GM23338 (cell line): Measurements from ENCODE around the gene DHRS12. TPM values are rescaled to one million over a fixed set of nuclear protein-coding genes. Genes with fewer than 3 reads are reported as not detected.

Experiments
- ATAC-seq: fragments of 200-7000 bp; cut with Tn5 transposase; 3 replicates; pipeline ENCODE4 v1.9.1; 2020
- DNase-seq: peaks from one replicate; pipeline ENCODE4 v3.0.0-alpha.2; 2015; ENCODE audit warnings: low spot score
- H2AFZ ChIP-seq: fragments of 200-600 bp; sonication (generic); 2 replicates; pipeline ENCODE4 v1.8.0; 2016; ENCODE audit warnings: antibody characterized with exemption, mild to moderate bottlenecking, moderate library complexity
- H3F3A ChIP-seq: fragments of 200-600 bp; sonication (generic); replicated peaks from 2 replicates; pipeline ENCODE4 v1.8.0; 2017; ENCODE audit warnings: antibody characterized with exemption, mixed run types, low read depth
- H3K27ac ChIP-seq: fragments of 200-600 bp; sonication (generic); 2 replicates; pipeline ENCODE4 v1.6.1; 2016; ENCODE audit warnings: low read depth
- H3K27me3 ChIP-seq: fragments of 200-600 bp; sonication (generic); 2 replicates; pipeline ENCODE4 v1.8.0; 2016; ENCODE audit warnings: mild to moderate bottlenecking, mixed run types, moderate library complexity; ENCODE audit not compliant: insufficient read depth
- H3K36me3 ChIP-seq: fragments of 200-600 bp; sonication (generic); 2 replicates; pipeline ENCODE4 v1.8.0; 2016; ENCODE audit warnings: mild to moderate bottlenecking; ENCODE audit not compliant: insufficient read depth
- H3K4me1 ChIP-seq: fragments of 200-600 bp; sonication (generic); 2 replicates; pipeline ENCODE4 v1.8.0; 2016; ENCODE audit warnings: mild to moderate bottlenecking, moderate library complexity; ENCODE audit not compliant: insufficient read depth
- H3K4me2 ChIP-seq: fragments of 200-600 bp; sonication (generic); 2 replicates; pipeline ENCODE4 v1.7.1; 2017; ENCODE audit warnings: mixed run types
- H3K4me3 ChIP-seq: fragments of 200-600 bp; sonication (generic); 2 replicates; pipeline ENCODE4 v1.6.1; 2016; ENCODE audit warnings: mixed run types
- H3K79me2 ChIP-seq: fragments of 200-600 bp; sonication (generic); replicated peaks from 2 replicates; pipeline ENCODE4 v1.8.0; 2017; ENCODE audit warnings: mild to moderate bottlenecking; ENCODE audit not compliant: insufficient read depth
- H3K9me2 ChIP-seq: fragments of 200-600 bp; sonication (generic); 2 replicates; pipeline ENCODE4 v1.8.0; 2017; ENCODE audit not compliant: insufficient read depth
- H4K20me1 ChIP-seq: fragments of 200-600 bp; sonication (generic); replicated peaks from 2 replicates; pipeline ENCODE4 v1.8.0; 2017; ENCODE audit warnings: mild to moderate bottlenecking; ENCODE audit not compliant: insufficient read depth
- H3K27ac Mint-ChIP-seq: 2 replicates; pipeline ENCODE4 v1.8.0; 2020; ENCODE audit warnings: inconsistent platforms, mild to moderate bottlenecking, moderate library complexity, mixed read lengths
- H3K27me3 Mint-ChIP-seq: 3 replicates; pipeline ENCODE4 v1.8.0; 2022; ENCODE audit warnings: low read depth, mild to moderate bottlenecking, moderate library complexity, mixed read lengths, inconsistent platforms; ENCODE audit not compliant: insufficient read depth, poor library complexity
- H3K36me3 Mint-ChIP-seq: 3 replicates; pipeline ENCODE4 v1.8.0; 2021; ENCODE audit warnings: low read depth, mild to moderate bottlenecking, inconsistent platforms, moderate library complexity, mixed read lengths
- H3K4me1 Mint-ChIP-seq: 3 replicates; pipeline ENCODE4 v1.8.0; 2020; ENCODE audit warnings: mild to moderate bottlenecking, inconsistent platforms, mixed read lengths
- H3K4me3 Mint-ChIP-seq: 3 replicates; pipeline ENCODE4 v1.8.0; 2021; ENCODE audit warnings: moderate library complexity, mild to moderate bottlenecking, inconsistent platforms, mixed read lengths
- H3K9me3 Mint-ChIP-seq: 3 replicates; pipeline ENCODE4 v1.8.0; 2020; ENCODE audit warnings: moderate library complexity, mild to moderate bottlenecking, inconsistent platforms, mixed read lengths
- CTCF ChIP-seq, 2 experiments: fragments of 200-600 bp in 1 of 2; sonication (generic) in 1 of 2; conservative IDR thresholded peaks; 2 replicates each; pipeline versions ENCODE4 v1.5.1 to v1.6.1; 2016 to 2017; ENCODE audit warnings: antibody characterized with exemption in 2 of 2, low read depth in 2 of 2, mild to moderate bottlenecking in 2 of 2, moderate library complexity in 1 of 2
- EZH2 ChIP-seq: fragments of 200-600 bp; sonication (generic); IDR thresholded peaks from one replicate; pipeline ENCODE4 v1.8.0; 2017; ENCODE audit warnings: antibody characterized with exemption, mild to moderate bottlenecking, low read depth; ENCODE audit not compliant: unreplicated experiment
- EZH2phosphoT487 ChIP-seq: fragments of 200-600 bp; sonication (generic); IDR thresholded peaks from one replicate; pipeline ENCODE4 v1.8.1; 2018; ENCODE audit warnings: antibody characterized with exemption; ENCODE audit not compliant: unreplicated experiment
- JUNB ChIP-seq: IDR thresholded peaks from one replicate; pipeline ENCODE4 v1.6.1; 2016; ENCODE audit warnings: antibody characterized with exemption; ENCODE audit not compliant: unreplicated experiment
- NANOG ChIP-seq: IDR thresholded peaks from 2 replicates; pipeline ENCODE4 v1.6.1; 2016; ENCODE audit warnings: antibody characterized with exemption, borderline replicate concordance
- REST ChIP-seq: IDR thresholded peaks from one replicate; pipeline ENCODE4 v1.6.1; 2018; ENCODE audit warnings: antibody characterized with exemption; ENCODE audit not compliant: unreplicated experiment
- STAT1 ChIP-seq: IDR thresholded peaks from one replicate; pipeline ENCODE4 v1.6.1; 2016; ENCODE audit warnings: antibody characterized with exemption; ENCODE audit not compliant: unreplicated experiment
- ZNF114 ChIP-seq: fragments of 250-450 bp; sonication (Bioruptor Pico); IDR thresholded peaks from 2 replicates; pipeline ENCODE4 v1.5.0; 2020; ENCODE audit warnings: mild to moderate bottlenecking, moderate library complexity
- ZNF331 ChIP-seq: fragments of 250-450 bp; sonication (Bioruptor Pico); IDR thresholded peaks from 2 replicates; pipeline ENCODE4 v1.5.0; 2020; ENCODE audit warnings: low read depth, mild to moderate bottlenecking, moderate library complexity
- polyA plus RNA-seq: library from polyadenylated mRNA; unstranded; fragments of >200 nt; fragmentation: Nextera tagmentation; extraction: Ambion mirVana; gene quantifications from 2 replicates; pipeline ENCODE4 v1.2.1, GENCODE V29; 2016
- total RNA-seq: library from RNA; depleted of rRNA; stranded (reverse); fragments of >200 nt; shearing (Covaris generic); gene quantifications from 2 replicates; pipeline ENCODE4 v1.2.3, GENCODE V29; 2014

The DHRS12 gene
- total and polyA plus RNA-seq, 2 experiments from 2014 or later, result 4.6 to 12.2 TPM

DNA sequence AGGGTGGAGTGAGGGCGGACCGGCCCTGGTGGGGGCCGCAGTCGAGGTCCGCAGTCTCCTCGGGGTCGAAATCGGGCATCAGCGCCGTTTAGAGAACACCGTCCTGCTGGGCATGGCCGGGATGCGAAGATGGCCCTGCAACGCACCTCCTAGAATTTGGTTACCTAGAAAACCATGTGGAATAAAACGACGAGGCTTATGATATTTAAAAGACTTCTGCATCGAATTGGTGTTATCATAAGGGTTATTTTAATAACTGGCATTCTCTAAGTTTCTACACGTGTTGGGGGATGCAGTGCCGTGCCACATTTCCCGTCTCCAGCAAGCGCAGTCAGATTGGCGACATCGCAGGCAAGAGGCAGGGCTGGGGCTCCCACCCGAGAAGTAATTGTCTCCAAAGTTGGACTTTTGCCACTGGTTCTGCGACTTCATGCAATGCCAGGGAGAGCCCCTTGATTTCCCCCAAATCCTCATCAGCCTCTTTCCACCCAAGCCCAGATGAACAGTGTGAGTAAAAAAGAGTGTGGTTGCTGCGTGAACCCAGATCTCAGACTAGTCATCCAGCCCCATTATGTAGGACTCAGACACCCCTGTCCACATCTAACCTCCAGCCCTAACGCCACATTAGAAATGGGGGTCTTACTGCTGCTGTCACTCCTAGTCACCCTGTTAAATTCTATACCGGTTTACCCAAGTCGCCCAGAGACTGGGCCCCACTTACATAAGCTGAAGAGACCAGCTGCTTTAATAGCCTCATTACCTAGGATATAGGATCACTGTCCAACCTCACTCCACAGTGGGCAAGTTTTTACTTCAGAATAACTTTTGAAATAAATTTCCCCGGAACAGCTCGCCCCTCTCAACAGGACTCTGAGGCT, 571 bp upstream of the DHRS12 start:
- Histone ChIP-seq H3K27me3 (no peaks in the 10 kb centered on the region), H3F3A (peaks cover 9% of the 10 kb centered on the region; the same call in 1 of the 2 replicates), H4K20me1 (no peaks in the 10 kb centered on the region), H3K79me2 (0 out of 2 replicates have a peak, but pooled peaks cover 4% of the 10 kb centered on the region), H3K36me3 (no peaks in the 10 kb centered on the region), H2AFZ (peak overlapping the region; percentile 96), H3K27ac (peak overlapping the region; percentile 87), H3K9me2 (no peaks in the 10 kb centered on the region), H3K4me3 (peak overlapping the region; percentile 88), H3K4me1 (peaks cover 49% of the 10 kb centered on the region), H3K4me2 (peak overlapping the region; percentile 93)
- Mint-ChIP-seq H3K4me1 (peaks cover 54% of the 10 kb centered on the region), H3K4me3 (peak overlapping the region; percentile 82), H3K9me3 (no peaks in the 10 kb centered on the region), H3K27me3 (peaks cover 9% of the 10 kb centered on the region), H3K27ac (peak overlapping the region; percentile 77), H3K36me3 (no peaks in the 10 kb centered on the region)
- DNase-seq (no peak), ATAC-seq (no peak)
- TF ChIP-seq NANOG, result no peak
- TF ChIP-seq CTCF (conservative IDR thresholded peaks at IDR 0.05; ENCODE audit: low read depth in 2 of 2), result no peak
- TF ChIP-seq STAT1, result no peak
- TF ChIP-seq EZH2phosphoT487, result no peak
- TF ChIP-seq ZNF331 (CRISPR knock-in tag), result no peak
- no peak for TF ChIP-seq REST

DNA sequence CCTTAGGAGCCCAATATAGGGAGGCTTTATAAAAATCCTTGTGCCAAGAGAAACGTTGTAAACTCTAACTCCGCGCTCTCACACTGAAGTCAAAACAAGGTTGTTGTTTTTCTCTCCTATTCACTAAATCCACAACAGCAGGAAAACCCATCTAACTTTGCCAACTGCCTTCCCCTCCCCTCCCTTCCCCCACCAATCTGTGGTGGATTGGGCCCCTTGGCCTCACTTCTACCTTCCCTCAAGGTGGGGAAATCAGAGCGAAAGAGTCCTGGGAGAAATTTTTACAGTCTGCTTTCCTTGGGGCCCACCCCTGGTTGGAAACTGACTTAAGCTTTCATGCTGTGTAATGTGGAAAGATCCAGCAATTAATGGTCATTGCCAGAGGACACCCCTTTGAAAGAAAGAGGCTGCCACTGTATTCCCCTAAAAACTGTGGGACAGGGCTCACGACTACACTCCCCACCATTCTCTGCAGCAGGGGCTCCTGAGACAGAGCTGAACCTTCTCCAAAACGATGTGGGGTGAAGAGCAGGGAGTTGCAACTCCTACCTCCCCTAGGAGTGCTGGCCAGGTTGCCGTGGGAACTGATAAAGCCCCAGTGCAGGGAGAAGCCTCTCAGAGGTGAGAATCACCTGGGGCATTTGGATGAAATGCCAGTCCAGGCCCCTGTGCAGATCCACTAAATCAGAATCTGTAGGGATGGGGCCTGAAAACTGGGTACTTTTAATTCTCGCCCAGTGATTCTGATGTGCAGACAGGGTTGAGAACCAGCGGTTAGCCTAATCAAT, 1.1 kb downstream of the DHRS12 start:
- peak; percentile 32 for ATAC-seq
- peak; percentile 54 for DNase-seq
- Mint-ChIP-seq H3K27me3 (peaks cover 9% of the 10 kb centered on the region), H3K9me3 (no peaks in the 10 kb centered on the region), H3K4me3 (peak overlapping the region; percentile 85), H3K4me1 (peaks cover 65% of the 10 kb centered on the region), H3K36me3 (no peaks in the 10 kb centered on the region; the same call in 2 of the 3 replicates), H3K27ac (no peak overlapping the region)
- H3K36me3 ChIP-seq, result no peaks in the 10 kb centered on the region
- H3K79me2 ChIP-seq, result 0 out of 2 replicates have a peak, but pooled peaks cover 4% of the 10 kb centered on the region
- no peaks in the 10 kb centered on the region for H3K27me3 ChIP-seq
- H4K20me1 ChIP-seq, result no peaks in the 10 kb centered on the region
- H3K4me1 ChIP-seq, result peaks cover 49% of the 10 kb centered on the region
- peaks cover 9% of the 10 kb centered on the region; the same call in 1 of the 2 replicates for H3F3A ChIP-seq
- peak overlapping the region; percentile 93 for H3K4me2 ChIP-seq
- H3K27ac ChIP-seq, result no peak overlapping the region
- H2AFZ ChIP-seq, result peak overlapping the region; percentile 96
- no peaks in the 10 kb centered on the region for H3K9me2 ChIP-seq
- peak overlapping the region; percentile 88 for H3K4me3 ChIP-seq
- TF ChIP-seq ZNF114 (no peak), NANOG (no peak), JUNB (no peak), EZH2 (no peak), CTCF (conservative IDR thresholded peaks at IDR 0.05; ENCODE audit: low read depth in 2 of 2) (no peak), ZNF331 (CRISPR knock-in tag) (no peak)
